Body of pancreas (tissue), 4 donors: ENCODE data around the gene DNAH10. TPM values are rescaled to one million over a fixed set of nuclear protein-coding genes. Genes with fewer than 3 reads are reported as not detected.

Source experiments
- ATAC-seq: fragments of 150-250 bp; one replicate; pipeline ENCODE4 v1.9.1; 2016
- DNase-seq, 4 donors: peaks; one replicate each; pipeline ENCODE4 v3.0.0-alpha.2; 2019
- H3K27ac ChIP-seq, 4 donors: fragments of 200-600 bp; sonication (generic); 1 replicate in 3 of 4; 2 replicates in 1 of 4; pipeline versions ENCODE4 v1.5.1 to v1.6.1; 2016 to 2019; ENCODE audit warnings: mild to moderate bottlenecking in 1 of 4, mixed read lengths in 1 of 4, moderate library complexity in 1 of 4
- H3K27me3 ChIP-seq, 2 donors: fragments of 200-600 bp; sonication (generic); one replicate each; pipeline ENCODE4 v1.6.0; 2016; ENCODE audit warnings: mild to moderate bottlenecking in 1 of 2
- H3K36me3 ChIP-seq, 2 donors: fragments of 200-600 bp; sonication (generic); replicated peaks in 1 of 2; 2 replicates each; pipeline ENCODE4 v1.5.1; 2016; ENCODE audit warnings: low read depth in 2 of 2; ENCODE audit not compliant: insufficient read depth in 1 of 2
- H3K4me1 ChIP-seq: fragments of 200-600 bp; sonication (generic); one replicate; pipeline ENCODE4 v1.6.0; 2016
- H3K4me3 ChIP-seq, 2 donors: fragments of 200-600 bp; sonication (generic); 1 replicate in 1 of 2; 2 replicates in 1 of 2; pipeline ENCODE4 v1.5.1; 2016 to 2019
- H3K9me3 ChIP-seq, 3 donors: fragments of 200-600 bp; sonication (generic); 1 replicate in 2 of 3; 2 replicates in 1 of 3; pipeline ENCODE4 v1.5.1; 2016
- POLR2A ChIP-seq, 3 donors: fragments of 450-650 bp; IDR thresholded peaks; one replicate each; pipeline ENCODE4 v1.6.1; 2016; ENCODE audit warnings: antibody characterized with exemption in 3 of 3, mild to moderate bottlenecking in 2 of 3
- WGBS, 2 donors: methylation state at CpG; one replicate each; pipeline ENCODE4 v1.1.5; 2017; 5-methylcytosine and 5-hydroxymethylcytosine counted together
- intact Hi-C: fragments of 100-400 bp; cut with DNase I; formaldehyde crosslinking; loops from one replicate; pipeline ENCODE4 v1.15.1; 2023
- total RNA-seq, 2 donors: library from RNA; depleted of rRNA; stranded (reverse); fragments of >200 nt; gene quantifications; one replicate each; pipeline ENCODE4 v1.1.0, GENCODE V29; 2016
- TF ChIP-seq, protein P1 (sequence below), 7 experiments: fragments of 450-650 bp in 4 of 7; fragments of 200-600 bp in 3 of 7; sonication (generic) in 3 of 7; IDR thresholded peaks; one replicate each; pipeline ENCODE4 v1.5.1; 2016 to 2019; ENCODE audit warnings: antibody characterized with exemption in 7 of 7

DNAH10 gene, protein sequence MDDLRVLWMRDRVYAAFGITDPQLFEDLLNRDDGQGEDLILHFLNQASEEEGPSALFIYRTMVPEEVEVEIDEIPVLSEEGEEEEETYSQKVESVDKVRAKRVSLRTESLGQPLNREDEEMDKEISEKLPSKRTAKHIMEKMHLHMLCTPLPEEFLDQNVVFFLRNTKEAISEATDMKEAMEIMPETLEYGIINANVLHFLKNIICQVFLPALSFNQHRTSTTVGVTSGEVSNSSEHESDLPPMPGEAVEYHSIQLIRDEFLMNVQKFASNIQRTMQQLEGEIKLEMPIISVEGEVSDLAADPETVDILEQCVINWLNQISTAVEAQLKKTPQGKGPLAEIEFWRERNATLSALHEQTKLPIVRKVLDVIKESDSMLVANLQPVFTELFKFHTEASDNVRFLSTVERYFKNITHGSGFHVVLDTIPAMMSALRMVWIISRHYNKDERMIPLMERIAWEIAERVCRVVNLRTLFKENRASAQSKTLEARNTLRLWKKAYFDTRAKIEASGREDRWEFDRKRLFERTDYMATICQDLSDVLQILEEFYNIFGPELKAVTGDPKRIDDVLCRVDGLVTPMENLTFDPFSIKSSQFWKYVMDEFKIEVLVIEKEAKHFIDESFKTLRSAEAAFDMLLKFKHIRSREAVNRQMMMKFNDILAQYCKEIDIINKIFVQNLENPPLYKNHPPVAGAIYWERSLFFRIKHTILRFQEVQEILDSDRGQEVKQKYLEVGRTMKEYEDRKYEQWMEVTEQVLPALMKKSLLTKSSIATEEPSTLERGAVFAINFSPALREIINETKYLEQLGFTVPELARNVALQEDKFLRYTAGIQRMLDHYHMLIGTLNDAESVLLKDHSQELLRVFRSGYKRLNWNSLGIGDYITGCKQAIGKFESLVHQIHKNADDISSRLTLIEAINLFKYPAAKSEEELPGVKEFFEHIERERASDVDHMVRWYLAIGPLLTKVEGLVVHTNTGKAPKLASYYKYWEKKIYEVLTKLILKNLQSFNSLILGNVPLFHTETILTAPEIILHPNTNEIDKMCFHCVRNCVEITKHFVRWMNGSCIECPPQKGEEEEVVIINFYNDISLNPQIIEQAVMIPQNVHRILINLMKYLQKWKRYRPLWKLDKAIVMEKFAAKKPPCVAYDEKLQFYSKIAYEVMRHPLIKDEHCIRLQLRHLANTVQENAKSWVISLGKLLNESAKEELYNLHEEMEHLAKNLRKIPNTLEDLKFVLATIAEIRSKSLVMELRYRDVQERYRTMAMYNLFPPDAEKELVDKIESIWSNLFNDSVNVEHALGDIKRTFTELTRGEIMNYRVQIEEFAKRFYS (N-terminal part only)
- under 1 TPM in 1 of 2 donors, not detected in 1; 0.26 TPM for total RNA-seq

DNA sequence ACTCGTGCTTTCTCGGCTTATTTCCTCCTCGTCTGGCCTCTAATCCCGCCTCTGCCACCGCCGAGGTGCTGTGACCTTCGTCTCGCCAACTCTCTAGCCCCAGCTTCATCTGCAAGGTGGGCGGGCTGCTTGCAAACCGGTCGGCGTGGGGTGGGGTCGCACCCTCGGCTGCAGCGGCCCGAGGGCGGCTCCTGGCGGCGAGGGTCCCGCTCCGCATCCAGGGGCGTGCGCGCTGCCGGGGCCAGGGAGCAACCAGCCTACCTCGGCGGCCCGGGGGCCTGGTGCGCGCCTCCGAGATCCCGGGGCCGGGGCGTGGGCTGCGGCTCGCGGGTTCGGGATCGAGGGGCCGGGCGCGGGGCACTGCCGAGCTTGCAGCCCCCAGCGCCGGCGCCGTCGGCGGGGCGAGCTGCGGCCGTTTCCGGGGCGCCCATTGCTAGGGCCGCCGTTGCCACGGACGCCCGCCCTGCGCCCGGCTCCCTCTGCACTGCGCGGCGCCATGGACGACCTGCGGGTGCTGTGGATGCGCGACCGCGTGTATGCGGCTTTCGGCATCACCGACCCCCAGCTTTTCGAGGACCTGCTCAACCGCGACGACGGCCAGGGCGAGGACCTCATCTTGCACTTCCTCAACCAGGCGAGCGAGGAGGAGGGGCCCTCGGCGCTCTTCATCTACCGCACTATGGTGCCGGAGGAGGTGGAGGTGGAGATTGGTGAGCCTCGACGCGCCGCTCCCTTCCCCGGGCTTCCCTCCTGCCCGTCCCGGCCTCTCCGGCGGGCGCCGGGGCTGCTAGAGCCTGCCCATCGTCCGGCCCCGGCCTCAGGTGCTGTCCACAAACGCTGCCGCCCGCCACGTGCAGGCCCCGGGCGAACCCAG is at the start of gene DNAH10:
Gene DNAH10, plus strand, starts transcription at position 461 of the 874 bp plus-strand sequence. Its CDS starts 36 bp downstream, at position 497.
- Histone ChIP-seq H3K27me3 (peaks cover 0 to 4% of the 10 kb centered on the region in 2 donors), H3K4me1 (peaks cover 14% of the 10 kb centered on the region), H3K36me3 (no peaks in the 10 kb centered on the region), H3K27ac (no peak within 1 kb of the TSS), H3K4me3 (peak within 1 kb of the TSS in 1 of 2 donors; percentile 25), H3K9me3 (no peaks in the 10 kb centered on the region)
- intact Hi-C loops: no loop called here
- ATAC-seq: peak; percentile 53
- WGBS, 2 donors: 2 to 11% methylated on average over 10 to 92 of the region's 105 CpGs
- peak in 2 of 4 donors; percentile 12 to 13 for DNase-seq
- no peak for TF ChIP-seq POLR2A (IDR thresholded peaks at IDR 0.05)

DNA sequence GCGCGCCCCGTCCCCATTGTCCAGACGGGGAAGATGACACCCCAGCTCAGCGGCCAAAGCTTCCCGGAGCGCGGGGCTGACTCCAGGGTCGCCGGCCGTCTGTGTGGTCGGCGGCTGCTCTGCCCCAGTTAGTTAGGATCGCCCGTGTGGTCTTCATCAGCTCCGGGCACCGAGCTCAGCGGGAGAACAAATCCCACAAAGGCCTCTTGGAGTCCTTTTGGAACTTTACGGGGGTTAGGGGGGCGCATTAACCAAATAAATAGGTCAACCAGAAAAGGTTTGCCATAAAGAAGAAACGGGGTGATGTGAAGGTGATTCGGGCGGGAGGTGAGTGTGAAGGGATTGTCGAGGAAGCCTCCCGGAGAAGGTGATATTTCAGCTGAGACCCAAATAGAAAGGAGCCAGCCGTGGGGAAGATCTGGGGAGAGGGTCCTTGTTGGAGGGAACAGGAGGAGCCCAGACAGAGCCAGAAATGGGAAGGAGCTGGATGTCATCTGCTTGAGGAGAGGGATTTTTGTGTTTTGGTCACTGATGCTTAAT is 49.3 kb upstream of the DNAH10 start:
- ATAC-seq: no peak
- intact Hi-C loops: no loop called here
- H3K9me3 ChIP-seq: no peaks in the 10 kb centered on the region

DNA sequence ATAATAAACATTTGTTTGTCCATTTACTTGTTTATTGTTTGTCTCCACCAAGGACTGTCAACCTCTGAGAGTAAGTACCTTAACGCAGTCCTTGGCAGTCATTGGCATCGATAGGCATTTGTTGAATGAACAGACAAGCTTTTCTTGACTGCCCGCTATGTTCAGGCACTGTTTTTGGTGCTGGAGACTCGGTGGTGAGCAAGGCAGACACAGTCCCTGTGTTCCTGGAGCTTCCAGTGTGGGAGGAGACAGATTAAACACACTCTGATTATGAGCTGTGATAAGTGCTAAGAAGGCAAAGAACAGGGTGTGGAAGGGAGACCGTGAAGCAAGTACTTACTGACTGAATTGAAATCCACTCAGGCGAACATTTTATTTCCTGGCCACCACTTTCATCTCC is 48.7 kb upstream of the DNAH10 start:
- DNase-seq: no peak

More for the DNA sequence above, 49.3 kb upstream of the DNAH10 start:
- peaks cover 24% of the 10 kb centered on the region for H3K4me1 ChIP-seq
- TF ChIP-seq, protein P1, sequence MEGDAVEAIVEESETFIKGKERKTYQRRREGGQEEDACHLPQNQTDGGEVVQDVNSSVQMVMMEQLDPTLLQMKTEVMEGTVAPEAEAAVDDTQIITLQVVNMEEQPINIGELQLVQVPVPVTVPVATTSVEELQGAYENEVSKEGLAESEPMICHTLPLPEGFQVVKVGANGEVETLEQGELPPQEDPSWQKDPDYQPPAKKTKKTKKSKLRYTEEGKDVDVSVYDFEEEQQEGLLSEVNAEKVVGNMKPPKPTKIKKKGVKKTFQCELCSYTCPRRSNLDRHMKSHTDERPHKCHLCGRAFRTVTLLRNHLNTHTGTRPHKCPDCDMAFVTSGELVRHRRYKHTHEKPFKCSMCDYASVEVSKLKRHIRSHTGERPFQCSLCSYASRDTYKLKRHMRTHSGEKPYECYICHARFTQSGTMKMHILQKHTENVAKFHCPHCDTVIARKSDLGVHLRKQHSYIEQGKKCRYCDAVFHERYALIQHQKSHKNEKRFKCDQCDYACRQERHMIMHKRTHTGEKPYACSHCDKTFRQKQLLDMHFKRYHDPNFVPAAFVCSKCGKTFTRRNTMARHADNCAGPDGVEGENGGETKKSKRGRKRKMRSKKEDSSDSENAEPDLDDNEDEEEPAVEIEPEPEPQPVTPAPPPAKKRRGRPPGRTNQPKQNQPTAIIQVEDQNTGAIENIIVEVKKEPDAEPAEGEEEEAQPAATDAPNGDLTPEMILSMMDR (IDR thresholded peaks at IDR 0.05): no peak
- no peak for TF ChIP-seq POLR2A (IDR thresholded peaks at IDR 0.05)
- 0 to 1% methylated on average over 15 to 24 of the region's 26 CpGs for WGBS, 2 donors
- no peak for DNase-seq
- no peaks in the 10 kb centered on the region for H3K27me3 ChIP-seq
- H3K4me3 ChIP-seq: peak overlapping the region; percentile 92 to 97
- H3K27ac ChIP-seq: peak overlapping the region; percentile 5 to 78 (median 58)
- H3K36me3 ChIP-seq: no peaks in the 10 kb centered on the region

More for the DNA sequence above, 48.7 kb upstream of the DNAH10 start:
- H3K4me3 ChIP-seq: no peak overlapping the region
- TF ChIP-seq, protein P1 (IDR thresholded peaks at IDR 0.05): no peak
- TF ChIP-seq POLR2A (IDR thresholded peaks at IDR 0.05): no peak
- H3K9me3 ChIP-seq: no peaks in the 10 kb centered on the region
- peak overlapping the region in 1 of 4 donors; percentile 5 for H3K27ac ChIP-seq
- no peaks in the 10 kb centered on the region for H3K36me3 ChIP-seq
- peaks cover 24% of the 10 kb centered on the region for H3K4me1 ChIP-seq
- no peak for ATAC-seq
- WGBS, 2 donors: 16 to 21% methylated on average over 6 of the region's 6 CpGs
- intact Hi-C loops: no loop called here
- H3K27me3 ChIP-seq: no peaks in the 10 kb centered on the region
